GM19438 (cell line): ENCODE results near the gene PLXNA2.

ENCODE experiments used
- ATAC-seq: cut with Tn5 transposase; IDR thresholded peaks from one replicate; pipeline ENCODE4 v1.9.1; 2021; ENCODE audit warnings: low read depth; ENCODE audit not compliant: unreplicated experiment

The PLXNA2 gene

DNA sequence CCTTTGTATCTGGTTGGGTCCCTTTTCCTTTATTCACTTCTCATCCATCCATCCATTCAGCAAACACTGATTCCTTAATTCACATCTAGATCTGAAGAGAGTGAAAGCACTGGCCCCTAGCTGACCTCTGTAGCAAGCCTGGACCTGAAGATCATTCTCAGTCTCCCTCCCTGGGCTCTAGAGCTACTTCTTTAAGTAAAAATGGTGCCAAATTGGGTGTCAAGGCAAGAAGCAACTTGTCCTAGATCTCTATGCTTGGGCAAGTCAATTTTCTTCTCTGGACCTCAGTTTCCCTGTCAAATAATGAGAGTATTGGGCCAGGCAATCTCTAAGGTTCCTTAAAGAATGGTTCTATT, 36.1 kb downstream of the PLXNA2 start:
- no peak for ATAC-seq

DNA sequence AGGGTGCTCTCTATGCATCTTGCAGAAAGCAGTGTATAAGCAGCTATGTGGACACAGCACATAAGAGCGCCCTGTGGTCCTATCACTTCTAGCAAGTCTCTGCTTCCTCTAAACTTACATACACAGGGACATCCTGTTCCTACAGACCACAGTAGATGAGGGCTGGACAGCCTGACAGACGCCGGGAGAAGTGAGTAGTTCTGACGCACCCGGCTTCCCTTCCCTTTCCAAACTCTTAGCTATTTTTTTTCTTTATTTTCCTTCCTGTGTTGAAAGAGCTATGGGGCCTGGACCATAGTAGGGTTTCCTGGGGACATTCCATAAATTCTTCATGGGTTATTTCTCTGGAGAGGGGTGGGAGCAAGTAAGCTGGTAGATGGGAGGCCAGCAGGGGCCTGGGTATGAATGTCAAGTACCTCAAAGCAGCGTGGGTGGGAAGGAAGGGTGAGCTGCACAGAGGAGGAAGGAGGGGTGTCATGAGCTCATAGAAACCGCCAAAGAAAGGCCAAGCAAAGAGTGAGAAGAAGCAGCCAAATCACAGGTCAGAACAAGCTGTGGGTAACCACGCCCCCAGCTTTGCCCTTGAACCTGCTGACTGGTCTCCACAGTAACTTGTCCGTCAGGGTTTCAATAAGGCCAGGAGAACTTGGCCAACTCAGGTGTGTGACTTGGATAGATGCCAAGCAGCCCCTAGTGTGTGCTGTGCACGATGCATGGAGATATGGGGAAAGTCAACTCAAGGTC, 36.6 kb downstream of the PLXNA2 start:
- ATAC-seq, result no peak

DNA sequence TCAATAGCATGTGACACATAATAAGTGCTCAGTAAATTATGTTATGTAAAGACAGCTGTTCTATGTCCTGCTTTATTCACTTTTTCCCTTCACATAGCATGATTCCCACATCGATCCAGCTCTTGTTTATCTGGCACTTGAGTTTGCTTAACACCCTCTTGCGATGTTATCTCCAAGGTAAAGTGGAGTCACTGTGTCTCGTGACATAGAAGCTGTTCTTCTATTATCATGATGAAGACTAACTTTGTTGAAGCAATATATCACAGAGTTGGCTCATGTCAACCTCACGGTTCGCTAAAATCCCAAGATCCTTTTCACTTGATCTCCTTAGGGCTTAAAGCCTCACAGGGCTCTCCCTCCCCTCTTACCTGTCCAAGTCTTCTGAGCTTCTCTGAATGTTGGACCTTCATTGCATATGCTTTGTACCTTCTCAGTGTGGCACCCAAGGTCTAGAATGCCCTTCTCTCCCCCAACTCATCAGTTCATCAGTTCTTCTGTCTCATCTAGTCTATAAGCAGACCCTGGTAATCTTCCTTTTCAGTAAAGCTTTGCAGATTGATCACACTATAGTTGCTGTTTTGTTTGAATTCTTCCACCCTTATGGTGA, 38.0 kb downstream of the PLXNA2 start:
- ATAC-seq, result no peak

DNA sequence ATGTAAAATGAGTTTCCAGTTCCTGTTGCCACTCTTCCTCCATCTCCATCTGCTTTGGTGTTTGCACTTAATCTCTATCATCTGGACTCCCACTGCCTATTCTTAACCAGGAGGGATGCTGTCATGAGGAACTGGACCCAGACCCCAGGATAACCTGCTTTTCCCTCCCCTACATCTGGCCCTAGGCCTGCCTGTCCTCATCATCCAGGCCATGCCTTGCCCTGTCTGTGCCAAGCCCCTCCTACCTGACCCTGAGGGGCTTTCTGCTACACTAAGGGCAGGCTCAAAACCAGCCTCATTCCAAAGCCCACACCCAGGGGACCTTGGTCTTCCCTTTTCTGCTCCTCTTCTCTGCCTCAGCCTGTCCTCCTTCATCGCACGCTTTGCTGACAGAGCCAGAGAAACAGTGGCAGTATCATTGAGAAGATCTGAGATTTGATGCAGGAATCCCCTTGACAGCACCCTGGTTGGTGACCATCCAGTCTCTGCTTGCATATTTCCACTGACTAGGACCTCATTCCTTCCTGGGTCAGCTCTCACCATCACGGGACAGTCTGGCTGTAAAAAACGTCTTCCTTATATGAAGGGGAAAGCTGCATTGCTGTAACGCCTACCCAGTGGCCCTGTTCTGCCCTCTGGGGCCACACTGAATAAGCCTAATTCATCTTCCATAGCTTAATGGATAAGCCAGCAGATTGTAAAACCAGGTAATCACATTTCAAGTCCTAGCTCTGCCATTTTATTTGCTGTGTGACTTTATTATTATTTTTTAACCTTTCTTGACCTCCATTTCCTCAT, 38.8 kb downstream of the PLXNA2 start:
- ATAC-seq, result no peak

DNA sequence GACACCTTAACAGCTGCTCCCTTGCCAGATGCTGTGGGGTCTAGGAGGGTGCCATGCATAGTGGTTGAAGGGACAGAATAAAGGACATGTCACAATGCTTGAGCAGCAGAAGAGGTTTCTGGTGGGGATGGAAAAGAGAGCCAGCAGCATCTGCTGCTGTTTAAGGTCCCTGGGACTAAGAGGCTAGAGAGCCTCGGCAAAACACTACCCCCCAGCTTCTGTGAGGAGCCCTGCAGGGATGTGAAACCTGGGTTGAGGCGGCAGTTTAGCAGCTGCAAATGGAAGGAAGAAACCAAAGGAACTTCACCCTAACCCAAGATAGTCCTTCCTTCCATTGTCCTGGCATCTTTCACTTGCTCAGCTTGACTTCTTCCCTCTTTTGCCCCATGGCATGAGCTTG, 39.4 kb downstream of the PLXNA2 start:
- no peak for ATAC-seq

DNA sequence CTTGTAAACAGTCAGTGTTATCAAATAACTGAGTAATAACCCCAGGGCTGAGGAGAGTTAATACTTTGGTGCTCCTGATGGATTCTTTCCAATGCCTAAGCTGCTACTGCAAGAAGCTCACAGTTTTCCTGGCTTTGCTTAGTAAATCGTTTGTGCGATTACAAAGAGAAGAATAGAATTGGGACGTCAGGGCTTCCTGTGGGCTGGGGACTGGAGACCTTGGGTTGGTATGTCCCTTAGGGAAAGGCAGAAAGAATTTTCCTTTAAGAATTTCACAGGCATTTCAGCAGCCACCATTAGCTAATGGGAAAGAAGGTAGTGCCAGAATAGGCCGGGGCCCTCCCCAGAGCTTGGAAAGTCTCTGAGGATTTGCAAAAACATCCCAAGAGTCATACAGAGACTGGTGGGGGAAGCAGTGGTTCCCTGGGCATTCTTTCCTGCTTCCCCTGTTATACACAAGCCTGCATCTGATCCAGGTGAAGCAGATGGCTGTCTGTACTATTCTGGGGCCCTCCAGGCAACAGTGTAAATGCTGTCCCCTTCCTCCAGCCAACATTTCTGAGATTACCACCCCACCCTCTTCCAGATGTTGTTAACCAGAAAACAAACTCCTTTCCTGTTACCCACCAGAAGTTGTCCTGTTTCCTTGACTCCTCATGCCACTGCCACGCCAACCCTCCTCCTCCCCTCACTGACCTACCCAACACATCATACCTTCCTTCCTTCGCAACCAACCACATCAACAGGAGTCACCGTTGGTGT, 40.2 kb downstream of the PLXNA2 start:
- no peak for ATAC-seq

DNA sequence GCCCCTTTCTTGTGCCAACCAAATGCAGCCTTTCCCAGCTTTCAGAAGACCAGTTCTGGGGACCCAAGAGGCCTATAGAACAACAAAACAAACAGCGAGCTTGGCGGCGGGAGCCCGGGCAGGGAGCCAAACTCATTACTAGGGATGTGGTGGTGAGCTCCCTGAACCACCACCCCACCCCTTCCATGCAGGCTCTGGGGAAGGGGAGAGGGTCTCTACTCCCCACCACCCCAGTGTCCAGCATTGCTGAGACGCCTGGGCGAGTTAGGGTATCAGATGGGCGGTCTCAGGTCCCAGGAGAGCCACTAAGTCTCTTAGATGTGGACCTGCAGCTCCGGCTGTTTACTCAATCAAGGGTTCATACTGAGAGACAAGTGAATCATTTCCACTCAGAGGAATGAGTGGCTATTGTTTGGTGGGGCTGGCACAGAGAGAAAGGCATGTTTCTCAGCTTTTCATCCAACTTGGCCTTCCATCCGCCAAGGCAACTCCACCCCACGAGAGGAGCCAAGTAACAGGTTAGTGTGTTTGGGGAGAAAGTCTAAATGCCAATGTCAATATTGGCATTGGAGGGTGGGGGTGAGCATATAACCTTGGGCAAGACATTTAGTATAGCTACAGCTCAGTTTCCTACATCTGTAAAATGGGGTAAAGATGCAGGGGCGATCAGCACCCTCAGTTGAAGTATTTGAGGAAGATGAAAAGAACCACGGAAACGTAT, 40.9 kb downstream of the PLXNA2 start:
- ATAC-seq, result no peak

DNA sequence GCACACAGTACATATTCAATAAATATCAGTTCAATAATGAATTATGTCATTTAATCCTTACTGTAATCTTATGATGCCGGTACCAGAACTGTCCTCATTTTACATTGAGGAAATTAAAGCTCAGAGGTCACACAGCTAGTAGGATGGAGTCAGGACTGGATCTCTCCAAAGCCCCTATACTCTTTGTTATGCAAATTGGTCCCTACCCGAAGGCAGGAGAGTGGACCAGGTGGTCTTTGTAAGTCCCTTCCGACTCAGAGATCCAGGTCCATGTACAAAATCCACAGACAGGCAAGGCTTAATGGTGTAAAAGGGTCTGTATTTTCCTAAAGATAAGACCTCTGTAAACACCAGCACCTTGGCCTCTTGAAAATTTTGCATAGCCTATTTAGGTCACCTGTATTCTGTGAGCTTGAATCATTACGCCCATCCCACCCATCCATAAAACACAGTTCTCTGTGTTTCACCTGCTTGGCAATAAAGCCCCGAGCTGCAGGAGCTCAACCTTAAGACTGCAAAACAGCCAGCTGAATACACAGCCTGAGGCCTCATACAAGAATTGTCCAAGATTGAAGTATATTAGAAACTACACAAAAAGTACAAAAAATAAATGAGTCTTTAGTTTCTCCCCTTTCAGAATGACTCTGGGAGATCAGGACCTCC, 41.7 kb downstream of the PLXNA2 start:
- ATAC-seq, result no peak

DNA sequence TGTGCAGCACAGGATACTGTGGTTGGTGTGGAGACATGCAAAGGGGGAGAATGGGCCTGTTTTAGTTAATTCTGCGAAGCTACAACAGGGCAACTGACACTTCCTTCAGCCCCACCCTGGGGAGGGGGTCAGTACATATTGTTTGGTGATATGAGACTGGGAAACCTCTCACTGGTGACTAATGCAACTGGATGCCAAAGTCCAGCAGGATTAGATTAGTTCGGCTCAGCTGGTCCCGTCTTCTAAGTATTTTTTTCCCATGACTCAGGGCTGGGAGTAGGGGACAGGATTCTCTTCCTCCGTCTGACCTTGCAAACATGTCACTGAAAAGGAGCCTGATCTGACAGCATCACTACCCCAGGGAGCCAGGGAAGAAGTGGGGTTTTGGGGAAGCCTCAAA, 43.0 kb downstream of the PLXNA2 start:
- no peak for ATAC-seq

DNA sequence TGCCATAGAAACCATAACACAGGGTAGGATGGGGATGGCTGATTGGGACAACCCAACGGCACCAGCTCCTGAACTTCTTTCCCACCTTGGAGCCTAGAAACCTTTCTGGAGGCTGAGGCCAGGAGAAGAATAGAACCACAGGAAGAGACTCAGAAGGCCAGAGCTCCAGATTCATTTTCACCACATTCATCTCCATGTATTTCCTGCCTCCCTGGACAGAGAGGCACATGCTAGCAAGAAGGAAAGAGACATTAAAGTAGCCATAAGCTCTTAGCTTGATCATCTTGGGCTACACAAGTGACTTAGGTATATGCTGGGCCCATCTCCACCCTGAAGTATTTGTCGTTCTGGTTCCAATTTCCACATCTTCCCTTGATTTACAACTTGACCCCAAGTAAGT, 44.1 kb downstream of the PLXNA2 start:
- no peak for ATAC-seq

DNA sequence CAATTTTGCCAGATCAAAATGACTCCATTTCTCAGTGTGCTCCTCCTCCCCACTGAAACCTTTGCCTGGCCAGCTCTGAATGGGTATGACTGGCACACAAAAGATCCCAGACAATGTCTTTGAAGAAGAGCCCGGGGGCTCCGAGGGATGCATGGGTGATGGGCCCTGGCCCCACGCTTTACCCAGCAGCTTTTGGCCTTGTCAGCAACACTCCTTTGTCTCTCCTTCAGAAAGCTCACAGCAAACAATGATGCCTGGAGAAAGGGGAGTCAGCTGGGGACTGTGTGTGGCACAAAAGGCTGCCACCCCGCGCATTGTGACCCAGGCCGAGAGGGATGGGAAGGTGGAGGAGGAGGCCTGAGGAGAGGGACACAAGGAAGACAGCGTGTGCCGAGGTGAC, 45.9 kb downstream of the PLXNA2 start:
- no peak for ATAC-seq

DNA sequence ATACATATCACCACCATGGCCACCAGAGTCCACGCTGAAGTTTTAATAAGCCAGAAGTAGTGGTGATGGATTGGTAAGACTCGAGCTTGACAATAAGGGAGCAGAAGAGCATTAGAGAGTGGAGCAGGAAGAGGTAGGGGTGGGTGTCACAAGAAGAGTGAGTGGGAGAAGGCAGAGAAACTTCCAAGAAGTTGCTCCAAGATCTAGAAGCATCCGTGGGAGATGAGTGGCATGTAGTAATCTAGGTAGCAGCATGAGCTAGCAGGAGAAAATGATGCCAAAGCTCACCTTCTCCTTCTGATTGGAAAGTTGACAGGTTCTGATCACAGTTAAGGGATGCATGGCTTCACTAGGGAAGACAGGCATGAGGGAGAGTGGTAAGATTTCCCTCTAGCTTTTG, 49.2 kb downstream of the PLXNA2 start:
- ATAC-seq, result no peak

DNA sequence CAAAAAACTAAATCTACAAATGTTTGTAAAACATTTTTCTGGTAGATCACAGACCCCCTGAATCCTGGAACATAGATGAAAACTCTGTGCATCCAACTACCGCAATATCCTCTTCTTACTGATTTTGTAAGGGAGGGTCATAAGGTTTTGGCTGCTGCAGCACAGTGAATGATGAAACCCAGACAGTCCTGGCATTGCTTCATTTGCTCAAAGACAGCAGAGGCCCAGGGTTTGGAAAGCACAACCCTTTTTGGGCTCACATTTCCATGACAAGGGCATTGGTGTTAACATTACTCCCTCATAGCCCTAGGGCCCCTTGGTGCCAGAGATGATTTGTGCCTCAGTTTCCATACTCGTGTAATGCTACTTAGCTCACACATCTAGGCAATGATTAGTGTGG, 51.2 kb downstream of the PLXNA2 start:
- no peak for ATAC-seq

DNA sequence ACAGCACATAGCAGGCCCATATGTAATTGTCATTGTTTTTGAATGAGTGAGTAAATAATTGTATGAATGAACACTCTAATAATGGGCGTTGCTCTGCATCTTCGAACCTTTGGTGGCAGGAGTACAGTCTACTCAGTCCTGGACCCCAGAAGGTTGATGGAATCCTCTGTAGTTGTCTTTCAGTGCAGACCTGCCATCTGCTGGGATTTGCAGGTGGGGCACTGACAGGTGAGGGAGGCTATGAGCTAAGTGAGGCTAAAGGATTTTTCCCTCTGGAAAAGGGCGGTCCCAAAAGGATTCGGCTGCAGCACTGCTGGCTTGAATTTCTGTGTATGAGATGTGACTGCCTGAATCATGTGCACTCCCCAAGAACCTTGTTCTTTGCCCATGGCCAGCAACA, 53.4 kb downstream of the PLXNA2 start:
- ATAC-seq, result no peak

DNA sequence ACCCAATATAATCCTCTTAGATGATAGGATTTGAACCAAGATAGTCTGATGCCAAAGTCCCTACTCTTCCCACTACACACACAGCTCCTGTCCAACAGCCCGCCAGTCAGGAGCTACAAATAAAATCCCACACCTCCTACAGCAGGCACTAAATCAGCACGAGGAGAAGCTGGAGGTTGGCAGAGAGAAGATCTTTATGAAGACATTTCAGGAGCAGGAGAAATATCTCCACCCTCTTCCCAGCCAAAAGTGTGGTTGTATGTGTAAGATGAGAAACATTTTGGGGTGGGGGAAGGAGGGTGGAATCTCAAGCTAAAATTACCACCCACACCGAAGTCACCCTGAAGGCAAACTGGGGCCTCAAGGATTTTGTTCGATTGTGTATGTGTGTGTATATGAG, 54.5 kb downstream of the PLXNA2 start:
- ATAC-seq, result no peak

DNA sequence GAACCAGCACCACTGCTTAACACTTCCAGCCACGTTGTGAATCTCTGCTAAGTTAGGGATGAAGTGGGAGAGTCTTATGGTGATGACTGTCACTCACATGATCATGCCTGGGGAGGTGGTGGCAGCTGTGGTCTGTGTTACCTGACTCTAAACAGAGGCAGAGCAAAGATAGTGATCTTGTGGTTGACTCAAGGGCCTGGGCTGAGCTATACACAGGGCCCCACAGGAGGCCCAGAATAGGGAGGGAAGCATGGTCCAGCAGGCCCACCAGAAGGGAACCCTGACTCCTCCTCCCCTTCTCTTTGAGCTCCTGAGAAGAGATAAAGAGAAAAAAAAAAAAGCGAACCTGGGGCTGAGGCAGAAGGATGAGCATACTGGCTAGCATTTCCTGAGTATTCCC, 55.0 kb downstream of the PLXNA2 start:
- ATAC-seq, result no peak

DNA sequence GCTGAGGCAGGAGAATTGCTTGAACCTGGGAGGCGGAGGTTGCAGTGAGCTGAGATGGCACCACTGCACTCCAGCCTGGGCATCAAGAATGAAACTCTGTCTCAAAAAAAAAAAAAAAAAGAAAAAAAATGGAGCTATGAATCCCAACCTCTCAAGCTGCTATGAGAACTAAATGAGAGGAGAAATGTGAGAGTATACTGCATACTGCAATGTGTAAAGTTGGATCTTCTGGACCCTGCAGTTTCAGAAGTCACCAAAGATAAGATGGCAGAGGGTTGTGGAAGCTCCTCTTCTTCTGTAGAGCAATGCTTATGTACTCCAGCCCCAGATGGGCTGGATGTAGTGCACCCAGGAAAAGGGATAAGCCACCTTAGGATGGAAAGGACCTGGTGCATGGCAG, 55.6 kb downstream of the PLXNA2 start:
- ATAC-seq, result no peak

DNA sequence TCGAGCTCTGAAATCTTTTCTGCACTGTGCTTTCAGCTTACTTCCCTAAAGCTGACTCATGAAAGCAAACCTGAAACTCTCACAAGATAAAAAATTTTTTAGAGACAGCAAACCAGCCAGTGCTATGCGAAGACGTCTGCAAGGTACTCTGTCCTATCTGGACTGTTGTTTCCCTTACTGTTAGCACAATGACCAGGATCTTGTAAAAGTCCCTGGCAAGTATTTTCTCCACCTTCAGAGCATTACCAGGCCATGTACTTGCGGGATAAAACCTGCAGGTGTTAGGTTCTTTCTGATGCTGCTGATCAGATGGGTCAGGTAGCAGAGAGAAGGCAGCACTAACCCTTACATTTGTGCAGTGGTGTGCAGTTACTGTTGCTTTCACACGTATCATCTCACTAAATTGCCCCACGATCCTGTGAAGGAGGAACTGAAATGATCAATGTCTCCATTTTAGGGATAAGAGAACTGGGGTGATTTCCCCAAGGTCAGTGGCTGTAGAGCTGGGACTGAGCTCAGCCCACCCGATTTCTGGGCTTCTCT, 56.6 kb downstream of the PLXNA2 start:
- ATAC-seq, result peak; percentile 65

DNA sequence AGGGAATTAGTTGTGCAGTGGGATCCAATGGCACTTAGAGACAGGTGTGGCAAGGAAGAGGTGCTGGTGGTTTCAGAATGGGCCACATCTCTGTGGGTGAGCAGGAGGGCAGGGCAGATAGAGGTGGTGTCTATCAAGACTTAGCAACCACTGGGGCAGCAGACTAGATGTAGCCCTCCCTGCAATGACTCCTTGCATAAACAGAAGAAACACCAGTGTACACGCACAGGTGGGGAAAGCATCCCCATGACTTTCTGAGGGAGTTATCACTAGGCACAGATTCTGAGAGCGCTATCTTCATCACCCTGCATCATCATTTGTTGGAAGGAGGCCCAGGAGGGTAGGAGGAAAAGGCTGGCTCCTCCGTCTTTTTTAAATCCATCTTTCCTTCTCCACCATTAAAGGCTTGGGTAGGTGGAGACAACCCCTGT, 58.4 kb downstream of the PLXNA2 start:
- no peak for ATAC-seq
